GM21360 (cell line): Measurements from ENCODE around the gene FRMD3.
A peak's percentile ranks its signal among the peaks of the same experiment; 100 is the strongest.
"Not testable (repeated sequence)": the region's sequence is repeated elsewhere in the genome, so short reads cannot be mapped to it uniquely, and the experiment has no call there.

ENCODE experiments used
- ATAC-seq: cut with Tn5 transposase; IDR thresholded peaks from one replicate; pipeline ENCODE4 v1.9.1; 2021; ENCODE audit warnings: mild to moderate bottlenecking, moderate library complexity; ENCODE audit not compliant: unreplicated experiment

The FRMD3 gene

GRCh38 chr9:83523684-83524083 lies 14.5 kb downstream of the FRMD3 start:
- ATAC-seq, result no peak

DNA sequence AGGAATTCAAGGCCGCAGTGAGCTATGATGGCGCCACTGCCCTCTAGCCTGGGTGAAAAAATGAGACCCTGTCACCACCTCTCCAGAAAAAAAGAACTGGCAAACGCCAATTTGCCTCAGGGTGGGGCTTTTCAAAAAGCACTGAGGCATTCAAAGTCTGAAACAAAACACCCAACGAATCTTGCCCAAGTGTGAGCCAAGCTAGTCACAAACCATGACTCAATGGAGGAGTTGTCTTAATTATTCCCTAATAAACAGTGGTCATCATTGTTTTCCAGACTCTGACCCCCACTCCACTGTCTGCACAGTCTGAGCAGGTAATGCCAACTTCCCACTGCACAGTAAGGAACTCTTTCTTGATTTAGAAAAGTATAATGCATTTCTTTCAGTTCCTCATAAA lies 16.8 kb downstream of the FRMD3 start:
- no peak for ATAC-seq

DNA sequence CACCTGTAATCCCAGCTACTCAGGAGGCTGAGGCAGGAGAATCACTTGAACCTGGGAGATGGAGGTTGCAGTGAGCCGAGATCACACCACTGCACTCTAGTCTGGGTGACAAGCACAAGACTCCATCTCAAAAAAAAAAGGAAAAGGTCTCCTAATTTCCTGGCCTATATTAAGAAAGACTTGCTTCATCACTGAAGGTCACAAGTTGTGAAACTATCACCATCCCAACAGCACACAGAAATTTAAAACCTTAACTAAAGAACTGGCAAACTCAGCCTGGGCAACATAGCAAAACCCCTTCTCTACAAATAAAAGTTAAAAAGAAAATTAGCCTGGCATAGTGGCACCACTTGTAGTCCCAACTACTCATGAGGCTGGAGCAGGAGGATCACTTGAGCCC lies 17.2 kb downstream of the FRMD3 start:
- ATAC-seq, result no peak

DNA sequence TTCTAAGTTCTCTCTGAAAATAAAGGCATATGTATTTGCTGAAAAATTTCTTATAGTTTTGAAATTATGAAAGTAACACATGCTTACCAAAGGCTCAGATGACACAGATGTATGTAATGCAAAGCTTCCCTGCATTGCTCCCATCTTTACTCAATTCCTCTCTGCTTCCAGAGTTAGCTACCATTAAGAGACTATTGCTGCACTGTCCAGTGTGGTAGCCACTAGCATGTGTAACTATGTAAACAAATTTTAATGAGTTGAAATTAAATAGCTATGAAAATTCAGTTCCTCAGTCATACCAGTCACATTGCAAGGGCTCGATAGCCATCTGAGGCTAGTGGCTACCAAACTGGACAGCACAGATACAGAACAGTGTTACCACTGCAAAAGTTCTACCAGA lies 17.9 kb downstream of the FRMD3 start:
- ATAC-seq, result no peak

- not testable (repeated sequence) for ATAC-seq
Measured at GRCh38 chr9:83517980-83518379, 20.2 kb downstream of the FRMD3 start.

GRCh38 chr9:83514767-83515166 lies 23.4 kb downstream of the FRMD3 start:
- no peak for ATAC-seq

DNA sequence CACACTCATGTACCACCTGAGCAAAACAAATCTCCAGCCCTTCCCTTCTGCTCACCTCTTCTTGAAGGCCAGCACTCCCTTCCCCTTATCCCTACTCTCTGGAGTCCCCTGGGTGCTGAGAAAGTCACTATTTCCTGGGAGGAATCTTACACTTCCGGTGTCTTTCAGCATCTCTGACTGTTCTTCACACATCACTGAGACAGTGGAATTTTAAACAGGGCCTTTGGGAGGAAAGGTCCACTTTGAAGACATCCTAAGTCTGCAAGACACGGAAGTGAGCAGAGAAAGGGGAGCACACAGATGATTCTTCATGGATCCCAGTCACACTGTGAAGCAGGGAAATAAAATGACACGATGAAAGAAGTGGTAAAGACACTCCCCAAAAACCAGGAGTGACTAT lies 25.6 kb downstream of the FRMD3 start:
- no peak for ATAC-seq

- ATAC-seq, result peak; percentile 97
Measured at GRCh38 chr9:83511051-83511450, 27.1 kb downstream of the FRMD3 start.

DNA sequence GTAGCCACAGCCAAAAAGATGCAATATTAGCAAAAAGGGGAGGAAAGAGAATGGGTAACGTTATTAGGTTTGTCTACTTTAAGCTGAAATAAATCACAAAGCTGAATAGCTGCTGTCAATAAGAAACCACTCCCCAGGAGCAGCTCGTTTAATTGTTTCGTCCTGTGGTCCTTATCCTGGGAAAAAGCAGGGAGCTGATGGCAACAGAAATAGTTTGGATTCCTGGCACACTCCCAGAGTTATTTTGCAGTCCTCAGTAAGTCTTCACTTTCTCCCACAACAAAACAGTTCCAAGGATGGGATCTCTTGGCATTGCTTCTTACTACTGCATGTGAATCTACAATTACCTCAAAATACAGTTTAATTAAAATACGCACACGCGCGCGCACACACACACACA lies 28.8 kb downstream of the FRMD3 start:
- ATAC-seq, result no peak

DNA sequence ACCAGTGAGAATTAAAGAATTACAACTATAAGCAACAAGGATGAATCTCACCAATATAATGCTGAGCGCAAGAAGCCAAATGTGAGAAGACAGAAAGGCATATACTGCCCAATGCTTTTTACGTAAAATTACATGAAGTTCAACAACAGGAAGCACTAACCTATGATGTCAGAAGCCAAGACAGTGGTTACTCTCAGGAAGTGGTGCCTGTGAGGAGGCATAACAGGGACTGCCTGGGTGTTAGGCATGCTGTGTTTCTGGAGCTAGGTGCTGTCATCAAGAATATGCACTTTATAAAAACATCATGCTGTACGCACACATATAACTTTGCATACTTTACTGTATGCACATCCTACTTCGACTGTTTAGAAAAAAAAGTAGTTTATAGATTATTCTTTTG lies 30.1 kb downstream of the FRMD3 start:
- no peak for ATAC-seq

DNA sequence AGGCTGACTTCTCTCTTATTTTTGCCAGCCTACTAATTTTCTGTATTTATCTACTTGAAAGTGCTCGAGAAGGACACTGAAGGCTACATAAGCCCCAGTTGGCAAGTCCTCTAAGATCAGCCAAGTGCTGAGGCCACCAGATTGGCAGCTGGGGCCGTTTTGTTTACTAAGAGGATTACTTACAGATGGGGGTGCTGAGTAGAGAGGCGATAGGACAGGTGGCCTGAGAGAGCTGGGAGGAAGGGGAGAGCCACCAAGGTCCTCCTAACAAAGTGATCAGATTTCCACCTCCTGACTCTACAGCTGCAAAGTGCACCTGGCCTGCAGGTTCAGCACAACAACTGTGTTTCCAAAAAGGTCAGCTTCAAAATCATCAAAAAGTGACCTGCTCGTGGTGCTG lies 32.9 kb downstream of the FRMD3 start:
- no peak for ATAC-seq

- no peak for ATAC-seq
Measured at GRCh38 chr9:83503866-83504265, 34.3 kb downstream of the FRMD3 start.

- ATAC-seq, result no peak
Measured at GRCh38 chr9:83501565-83501964, 36.6 kb downstream of the FRMD3 start.

GRCh38 chr9:83497441-83497840 lies 40.8 kb downstream of the FRMD3 start:
- no peak for ATAC-seq

GRCh38 chr9:83491995-83492394 lies 46.2 kb downstream of the FRMD3 start:
- ATAC-seq, result no peak

GRCh38 chr9:83491413-83491812 lies 46.8 kb downstream of the FRMD3 start:
- no peak for ATAC-seq

GRCh38 chr9:83489961-83490360 lies 48.2 kb downstream of the FRMD3 start:
- ATAC-seq, result no peak

GRCh38 chr9:83484990-83485389 lies 53.2 kb downstream of the FRMD3 start:
- no peak for ATAC-seq

GRCh38 chr9:83483223-83483622 lies 55.0 kb downstream of the FRMD3 start:
- no peak for ATAC-seq

GRCh38 chr9:83479765-83480164 lies 58.4 kb downstream of the FRMD3 start:
- ATAC-seq, result no peak

DNA sequence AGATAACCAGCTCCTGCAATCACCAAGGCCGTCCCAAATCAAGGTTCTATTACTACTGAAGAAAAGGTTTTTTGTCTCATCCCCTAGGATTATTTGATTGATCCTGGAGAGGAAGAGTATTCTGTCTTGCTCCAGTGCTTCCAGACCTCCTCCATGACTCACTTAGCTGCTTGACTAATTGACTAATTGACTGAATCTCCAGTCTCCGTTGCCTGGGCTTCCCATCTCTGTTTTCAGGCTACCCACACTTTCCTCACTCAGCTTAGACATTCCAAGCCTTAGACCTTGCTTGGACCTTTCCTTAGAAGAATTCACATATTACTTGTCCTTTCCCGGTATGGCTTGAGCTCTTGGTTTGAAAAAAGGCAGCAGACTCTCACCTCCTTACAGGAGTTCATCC lies 60.6 kb downstream of the FRMD3 start:
- no peak for ATAC-seq

DNA sequence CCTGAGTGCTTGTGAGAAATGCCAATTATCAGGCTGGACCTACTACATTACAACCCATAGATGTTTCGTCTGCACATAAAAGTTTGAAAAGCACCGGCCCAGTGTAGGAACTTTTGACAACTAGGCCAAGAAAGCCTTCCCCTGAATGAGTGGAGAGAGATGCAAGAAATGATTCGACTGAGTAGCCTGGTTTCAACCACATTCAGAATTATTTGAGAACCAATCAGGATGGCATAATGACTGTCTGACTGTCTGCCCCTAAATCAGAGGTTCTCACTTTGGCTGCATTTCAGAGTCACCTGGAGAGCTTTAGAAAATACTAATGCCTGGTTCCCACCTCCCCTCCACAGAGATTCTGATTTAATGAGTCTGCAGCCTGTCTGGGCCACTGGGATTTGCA lies 61.1 kb downstream of the FRMD3 start:
- no peak for ATAC-seq

DNA sequence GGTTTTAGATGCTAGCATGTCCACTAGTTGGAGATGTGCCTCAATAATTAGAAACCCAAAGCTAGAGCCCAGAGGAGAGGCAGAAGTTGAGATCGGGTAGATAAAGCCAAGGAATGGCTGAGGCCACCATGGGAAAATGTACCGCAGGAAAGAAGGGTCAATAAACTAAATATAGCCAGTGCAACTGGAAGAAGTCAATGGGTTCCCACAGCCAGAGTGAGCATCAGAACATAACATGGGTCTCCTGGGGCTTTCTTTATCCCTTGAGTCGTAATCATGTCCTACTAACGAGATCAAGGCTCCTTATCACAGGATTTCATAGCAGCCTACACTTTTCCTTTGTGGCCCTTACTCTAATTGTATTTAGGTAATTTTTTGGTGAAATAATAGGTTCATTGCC lies 61.7 kb downstream of the FRMD3 start:
- ATAC-seq, result no peak

- ATAC-seq, result no peak
Measured at GRCh38 chr9:83475741-83476140, 62.5 kb downstream of the FRMD3 start.
